ENCODE results near the gene CEP164.

CEP164 gene

DNA sequence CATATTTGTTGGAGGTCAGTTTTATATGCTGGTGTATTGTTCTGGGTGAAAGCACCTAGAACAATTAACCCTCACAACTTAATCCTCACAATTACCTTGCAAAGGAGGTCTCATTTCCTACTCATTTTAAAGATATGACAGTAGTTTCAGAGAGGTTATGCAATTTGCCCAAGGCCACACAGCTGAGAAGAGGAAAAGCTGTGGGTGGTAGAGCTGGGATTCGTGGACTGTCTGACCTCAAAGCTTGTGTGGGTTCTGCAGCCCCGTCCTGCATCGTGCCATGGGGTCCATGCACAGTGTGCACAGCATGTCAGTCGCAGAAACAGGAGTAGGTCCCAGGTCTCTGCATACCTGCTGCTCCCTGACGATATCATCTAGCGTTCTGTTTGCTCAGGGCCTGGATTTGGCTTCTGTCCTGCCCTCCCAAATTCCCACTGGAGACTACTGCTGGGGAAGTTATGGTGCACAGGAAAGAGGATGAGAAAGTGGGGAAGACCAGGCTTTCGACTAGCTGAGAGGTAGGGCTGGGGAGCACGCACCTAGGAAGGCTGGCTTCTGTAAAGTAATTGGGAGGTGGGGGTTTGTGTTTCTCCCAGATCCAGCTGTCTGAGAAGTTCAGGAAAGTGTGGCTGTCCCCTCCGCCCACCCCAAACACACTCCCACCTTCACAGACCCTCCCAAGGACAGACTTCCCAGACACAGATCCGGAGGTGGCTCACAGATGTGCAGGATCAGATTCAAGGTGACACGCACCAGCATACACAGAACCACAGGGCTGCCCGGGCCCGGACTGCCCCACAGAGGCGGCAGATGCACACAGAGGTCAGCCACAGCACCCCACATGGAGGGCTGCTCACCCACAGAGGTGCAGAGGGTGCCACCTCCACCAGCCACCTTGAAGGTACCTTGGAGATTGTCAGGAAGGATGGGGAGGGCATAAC lies 13.6 kb upstream of the CEP164 start:
- CTCF ChIA-PET = no interaction called here
- no peak for DNase-seq (ENCODE audit: low spot score)
- POLR2A ChIA-PET (ENCODE audit: low non-redundant PET) = no interaction called here
- peak overlapping the region; percentile 65 for H3K27ac ChIP-seq
- no peak for TF ChIP-seq CTCF (conservative IDR thresholded peaks at IDR 0.05; ENCODE audit: low read depth)

DNA sequence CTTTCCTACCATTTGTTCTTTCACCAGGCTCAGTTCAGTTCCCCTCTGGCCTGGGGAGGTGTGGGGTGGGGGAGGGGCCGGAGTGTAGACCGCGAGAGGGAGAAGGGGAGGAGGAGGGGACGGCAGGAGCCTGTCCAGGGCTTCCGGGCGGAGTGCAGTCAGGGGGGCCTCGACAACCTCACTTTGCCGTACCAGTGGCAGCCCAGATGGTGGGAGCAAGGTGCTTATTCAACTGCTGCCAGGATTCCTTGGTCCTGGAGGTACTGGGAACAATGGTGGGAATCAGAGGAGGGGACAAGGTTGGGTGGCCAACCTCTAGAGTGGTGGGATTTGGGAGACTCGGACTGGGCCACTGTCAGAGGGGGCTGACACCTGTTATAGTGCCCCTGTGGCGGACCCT lies 12.8 kb upstream of the CEP164 start:
- POLR2A ChIA-PET (ENCODE audit: low non-redundant PET) = interaction anchor here (1.0 kb wide), 1 partner anchor 14 kb away, joined by 3 read pairs; no protein-coding TSS in a partner anchor
- TF ChIP-seq CTCF (conservative IDR thresholded peaks at IDR 0.05; ENCODE audit: low read depth) = no peak
- peak overlapping the region; percentile 65 for H3K27ac ChIP-seq
- CTCF ChIA-PET = no interaction called here
- DNase-seq (ENCODE audit: low spot score) = no peak

DNA sequence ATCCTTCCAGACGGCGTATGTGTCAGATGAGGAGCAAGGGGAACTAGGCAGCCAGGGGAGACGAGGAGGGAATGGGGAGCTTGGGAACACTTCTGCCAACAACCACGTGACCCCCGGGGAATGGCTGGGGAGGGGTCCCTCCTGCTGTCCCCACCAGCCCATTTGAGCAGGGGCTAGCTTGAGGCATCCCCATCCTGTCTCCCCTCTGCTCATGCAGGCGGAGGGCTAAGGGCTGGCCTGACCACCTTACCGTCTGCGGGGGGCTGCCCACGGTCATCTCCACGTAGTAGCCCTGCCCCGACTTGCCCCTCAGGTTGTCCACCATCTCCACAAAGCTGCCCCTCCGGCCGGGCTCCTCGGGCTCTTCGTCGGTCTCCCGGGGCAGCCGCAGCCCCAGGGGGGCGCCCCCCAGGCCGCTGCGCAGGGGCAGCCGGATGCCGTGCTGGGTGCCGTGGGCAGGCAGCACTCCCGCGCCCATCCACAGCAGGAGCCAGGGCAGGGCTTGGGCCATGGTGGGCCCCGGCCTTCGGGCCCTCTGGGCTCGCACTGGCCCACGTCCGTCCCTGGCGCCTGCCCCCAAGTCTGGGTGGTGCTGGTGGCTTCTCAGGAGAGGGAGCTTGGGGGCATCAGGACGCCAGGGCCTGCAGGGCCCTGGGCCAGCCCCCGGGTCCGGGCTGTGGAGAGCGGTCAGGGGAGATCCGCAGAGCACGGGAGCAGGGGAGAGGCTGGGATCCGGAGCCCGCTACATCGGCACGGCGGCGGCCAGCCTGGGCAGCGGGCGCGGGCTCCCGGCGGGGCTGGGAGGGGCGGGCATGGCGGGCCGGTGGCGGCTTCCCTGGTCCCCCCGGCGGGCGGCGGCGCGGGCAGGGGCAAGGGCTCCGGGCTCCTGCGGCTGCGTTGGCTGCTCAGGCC lies 12.1 kb upstream of the CEP164 start:
- POLR2A ChIA-PET (ENCODE audit: low non-redundant PET) = interaction anchor here (1.0 kb wide), 1 partner anchor 13 kb away, joined by 3 read pairs; no protein-coding TSS in a partner anchor
- no peak for TF ChIP-seq CTCF (conservative IDR thresholded peaks at IDR 0.05; ENCODE audit: low read depth)
- CTCF ChIA-PET = interaction anchor here (0.6 kb wide), 1 partner anchor 20 kb away, joined by 4 read pairs; no protein-coding TSS in a partner anchor
- H3K27ac ChIP-seq = peak overlapping the region; percentile 65
- no peak for DNase-seq (ENCODE audit: low spot score)

DNA sequence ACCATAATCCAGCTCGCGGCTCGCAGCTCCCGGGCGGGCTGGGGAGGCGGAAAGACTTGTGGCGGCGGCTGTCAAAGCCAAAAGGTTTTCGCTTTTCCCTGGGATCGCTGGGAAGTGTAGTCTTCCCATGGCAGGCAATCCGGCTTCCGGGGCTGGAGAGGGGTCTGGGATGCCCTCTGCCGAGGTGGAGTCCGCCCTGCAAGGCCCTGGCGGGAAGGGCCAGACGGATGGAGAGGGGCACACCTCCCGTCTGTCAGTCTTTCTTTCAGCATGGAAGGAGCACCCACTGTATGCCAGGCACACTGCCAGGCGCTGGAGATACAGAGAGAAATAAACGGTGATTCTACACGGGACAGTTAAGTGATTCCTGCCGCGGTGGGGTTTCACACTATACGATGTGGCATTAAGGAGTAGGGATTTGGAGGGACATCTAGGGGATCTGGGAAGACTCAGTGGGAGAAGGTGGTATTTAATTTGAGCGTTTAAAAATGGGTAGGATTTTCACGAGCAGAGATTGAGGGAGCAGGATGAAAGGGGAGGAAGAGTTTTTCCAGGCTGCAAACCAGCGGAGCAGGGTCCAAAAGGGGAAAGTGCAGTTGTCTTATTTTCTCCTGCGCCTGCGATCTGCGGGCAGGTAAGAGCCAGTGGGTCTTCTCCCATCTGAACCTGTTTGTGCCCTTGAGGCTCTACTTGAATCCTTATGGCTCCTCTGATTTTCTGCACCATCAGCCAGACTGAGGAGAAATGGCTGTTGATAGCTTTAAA lies 11.3 kb upstream of the CEP164 start, which contains the start of gene BACE1:
TSS of gene BACE1 (minus strand) at position 60 of the 765 bp plus-strand sequence. CDS start 461 bp downstream, outside the sequence.
- ChIA-PET CTCF (interaction anchor here (0.6 kb wide), 1 partner anchor 19 kb away, joined by 4 read pairs; no protein-coding TSS in a partner anchor), POLR2A (ENCODE audit: low non-redundant PET) (no interaction called here)
- peak; percentile 65 for TF ChIP-seq CTCF (conservative IDR thresholded peaks at IDR 0.05; ENCODE audit: low read depth)
- peak; percentile 82 for DNase-seq (ENCODE audit: low spot score)
- H3K27ac ChIP-seq = peak within 1 kb of the TSS; percentile 65

DNA sequence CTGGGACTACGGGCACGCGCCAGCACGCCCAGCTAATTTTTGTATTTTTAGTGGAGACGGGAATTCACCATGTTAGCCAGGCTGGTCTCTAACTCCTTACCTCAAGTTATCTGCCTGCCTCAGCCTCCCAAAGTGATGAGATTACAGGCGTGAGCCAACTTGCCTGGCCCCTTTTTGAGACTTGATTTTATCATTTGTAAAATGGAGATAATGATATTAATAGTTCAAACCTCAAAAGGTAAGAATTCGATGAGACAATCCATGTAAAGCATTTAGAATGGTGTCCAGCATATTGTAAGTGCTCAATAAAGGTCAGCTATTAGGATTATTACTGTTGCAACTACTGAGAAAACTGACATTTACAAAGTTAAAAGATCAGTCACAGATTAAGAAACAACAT lies 8.9 kb upstream of the CEP164 start:
- ChIA-PET POLR2A (ENCODE audit: low non-redundant PET) (no interaction called here), CTCF (interaction anchor here (0.7 kb wide), 1 partner anchor 920 kb away, joined by 3 read pairs; no protein-coding TSS in a partner anchor)
- DNase-seq (ENCODE audit: low spot score) = no peak
- no peak for TF ChIP-seq CTCF (conservative IDR thresholded peaks at IDR 0.05; ENCODE audit: low read depth)
- H3K27ac ChIP-seq = no peak overlapping the region
